ENCODE measurements around the gene YES1.
A peak's percentile ranks its signal among the peaks of the same experiment; 100 is the strongest.
"Not testable (repeated sequence)": the region's sequence is repeated elsewhere in the genome, so short reads cannot be mapped to it uniquely, and the experiment has no call there.

Gene YES1

GRCh38 chr18:785242-785641 lies 26.8 kb downstream of the YES1 start:
- no peak for DNase-seq (ENCODE audit: low read depth, low spot score)

GRCh38 chr18:784470-785172 lies 27.4 kb downstream of the YES1 start:
- DNase-seq (ENCODE audit: low read depth, low spot score): no peak

- DNase-seq (ENCODE audit: low read depth, low spot score): peak; percentile 21
Measured at GRCh38 chr18:778194-778927, 33.7 kb downstream of the YES1 start.

- peak; percentile 6 for DNase-seq (ENCODE audit: low read depth, low spot score)
Measured at GRCh38 chr18:777021-777420, 35.0 kb downstream of the YES1 start.

GRCh38 chr18:776044-776443 lies 36.0 kb downstream of the YES1 start:
- not testable (repeated sequence) for DNase-seq (ENCODE audit: low read depth, low spot score)

GRCh38 chr18:774811-775210 lies 37.2 kb downstream of the YES1 start:
- DNase-seq (ENCODE audit: low read depth, low spot score): no peak

GRCh38 chr18:773980-774624 lies 37.9 kb downstream of the YES1 start:
- no peak for DNase-seq (ENCODE audit: low read depth, low spot score)

- no peak for DNase-seq (ENCODE audit: low read depth, low spot score)
Measured at GRCh38 chr18:770583-770961, 41.5 kb downstream of the YES1 start.

GRCh38 chr18:767961-768360 lies 44.1 kb downstream of the YES1 start:
- no peak for DNase-seq (ENCODE audit: low read depth, low spot score)

- DNase-seq (ENCODE audit: low read depth, low spot score): no peak
Measured at GRCh38 chr18:767084-767882, 44.8 kb downstream of the YES1 start.

- DNase-seq (ENCODE audit: low read depth, low spot score): no peak
Measured at GRCh38 chr18:766550-766860, 45.5 kb downstream of the YES1 start.

- DNase-seq (ENCODE audit: low read depth, low spot score): no peak
Measured at GRCh38 chr18:765764-766549, 46.1 kb downstream of the YES1 start.

- not testable (repeated sequence) for DNase-seq (ENCODE audit: low read depth, low spot score)
Measured at GRCh38 chr18:759864-760263, 52.2 kb downstream of the YES1 start.

GRCh38 chr18:755506-755905 lies 56.5 kb downstream of the YES1 start:
- no peak for DNase-seq (ENCODE audit: low read depth, low spot score)

- no peak for DNase-seq (ENCODE audit: low read depth, low spot score)
Measured at GRCh38 chr18:754656-755055, 57.4 kb downstream of the YES1 start.

GRCh38 chr18:750456-750855 lies 61.6 kb downstream of the YES1 start:
- no peak for DNase-seq (ENCODE audit: low read depth, low spot score)

GRCh38 chr18:744832-745597 lies 67.0 kb downstream of the YES1 start:
- DNase-seq (ENCODE audit: low read depth, low spot score): no peak

GRCh38 chr18:741931-742512 lies 70.0 kb downstream of the YES1 start:
- DNase-seq (ENCODE audit: low read depth, low spot score): peak; percentile 53

GRCh38 chr18:732371-732770 lies 79.7 kb downstream of the YES1 start:
- DNase-seq (ENCODE audit: low read depth, low spot score): no peak

GRCh38 chr18:731185-731584 lies 80.9 kb downstream of the YES1 start:
- DNase-seq (ENCODE audit: low read depth, low spot score): no peak
